ENCODE measurements around the gene THSD4.

- TF ChIP-seq, protein P1, sequence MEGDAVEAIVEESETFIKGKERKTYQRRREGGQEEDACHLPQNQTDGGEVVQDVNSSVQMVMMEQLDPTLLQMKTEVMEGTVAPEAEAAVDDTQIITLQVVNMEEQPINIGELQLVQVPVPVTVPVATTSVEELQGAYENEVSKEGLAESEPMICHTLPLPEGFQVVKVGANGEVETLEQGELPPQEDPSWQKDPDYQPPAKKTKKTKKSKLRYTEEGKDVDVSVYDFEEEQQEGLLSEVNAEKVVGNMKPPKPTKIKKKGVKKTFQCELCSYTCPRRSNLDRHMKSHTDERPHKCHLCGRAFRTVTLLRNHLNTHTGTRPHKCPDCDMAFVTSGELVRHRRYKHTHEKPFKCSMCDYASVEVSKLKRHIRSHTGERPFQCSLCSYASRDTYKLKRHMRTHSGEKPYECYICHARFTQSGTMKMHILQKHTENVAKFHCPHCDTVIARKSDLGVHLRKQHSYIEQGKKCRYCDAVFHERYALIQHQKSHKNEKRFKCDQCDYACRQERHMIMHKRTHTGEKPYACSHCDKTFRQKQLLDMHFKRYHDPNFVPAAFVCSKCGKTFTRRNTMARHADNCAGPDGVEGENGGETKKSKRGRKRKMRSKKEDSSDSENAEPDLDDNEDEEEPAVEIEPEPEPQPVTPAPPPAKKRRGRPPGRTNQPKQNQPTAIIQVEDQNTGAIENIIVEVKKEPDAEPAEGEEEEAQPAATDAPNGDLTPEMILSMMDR (IDR thresholded peaks at IDR 0.05; ENCODE audit: low read depth, low read length): peak; percentile 97
- TF ChIP-seq EZH2phosphoT487 (IDR thresholded peaks at IDR 0.05; ENCODE audit: low read depth): no peak
Measured at GRCh38 chr15:71730277-71731144, 615.2 kb downstream of the THSD4 start.

Measured in OCI-LY3 (cell line).